ENCODE measurements around the gene CDA. TPM values are rescaled to one million over a fixed set of nuclear protein-coding genes. Genes with fewer than 3 reads are reported as not detected.

CDA gene
- total RNA-seq, 4 donors from 2014 or later, result 1.9 to 13.2 (median 2.8) TPM

- DNase-seq (ENCODE audit: low spot score) (no peak), ATAC-seq (ENCODE audit: low FRiP score) (no peak)
- TF ChIP-seq, protein P1, sequence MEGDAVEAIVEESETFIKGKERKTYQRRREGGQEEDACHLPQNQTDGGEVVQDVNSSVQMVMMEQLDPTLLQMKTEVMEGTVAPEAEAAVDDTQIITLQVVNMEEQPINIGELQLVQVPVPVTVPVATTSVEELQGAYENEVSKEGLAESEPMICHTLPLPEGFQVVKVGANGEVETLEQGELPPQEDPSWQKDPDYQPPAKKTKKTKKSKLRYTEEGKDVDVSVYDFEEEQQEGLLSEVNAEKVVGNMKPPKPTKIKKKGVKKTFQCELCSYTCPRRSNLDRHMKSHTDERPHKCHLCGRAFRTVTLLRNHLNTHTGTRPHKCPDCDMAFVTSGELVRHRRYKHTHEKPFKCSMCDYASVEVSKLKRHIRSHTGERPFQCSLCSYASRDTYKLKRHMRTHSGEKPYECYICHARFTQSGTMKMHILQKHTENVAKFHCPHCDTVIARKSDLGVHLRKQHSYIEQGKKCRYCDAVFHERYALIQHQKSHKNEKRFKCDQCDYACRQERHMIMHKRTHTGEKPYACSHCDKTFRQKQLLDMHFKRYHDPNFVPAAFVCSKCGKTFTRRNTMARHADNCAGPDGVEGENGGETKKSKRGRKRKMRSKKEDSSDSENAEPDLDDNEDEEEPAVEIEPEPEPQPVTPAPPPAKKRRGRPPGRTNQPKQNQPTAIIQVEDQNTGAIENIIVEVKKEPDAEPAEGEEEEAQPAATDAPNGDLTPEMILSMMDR (IDR thresholded peaks at IDR 0.05), result no peak
Measured at GRCh38 chr1:20660363-20660762, 71.5 kb downstream of the CDA start.

DNA sequence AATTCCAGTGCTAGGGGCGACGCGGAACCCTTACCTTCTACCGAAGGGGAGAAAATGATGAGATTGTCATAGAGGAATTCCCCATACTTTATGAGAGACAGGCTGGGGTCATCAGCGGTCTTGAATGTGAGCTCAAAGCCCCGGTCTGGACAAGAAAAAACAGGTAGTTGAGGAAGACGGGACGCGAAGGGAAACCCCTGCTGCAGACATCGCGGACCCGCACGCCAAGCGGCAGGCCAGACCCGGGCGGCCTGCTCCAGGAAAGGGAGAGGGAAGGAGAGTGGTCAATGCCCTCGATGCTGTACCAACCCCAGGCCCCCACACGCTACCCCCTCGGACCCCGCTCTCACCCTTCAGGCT, 71.9 kb downstream of the CDA start:
- DNase-seq (ENCODE audit: low spot score) (no peak), ATAC-seq (ENCODE audit: low FRiP score) (no peak)
- TF ChIP-seq, protein P1 (IDR thresholded peaks at IDR 0.05), result no peak

GRCh38 chr1:20661207-20662109, 72.6 kb downstream of the CDA start, which contains the start of gene DDOST:
Gene DDOST, minus strand, starts transcription at chr1:20661369. Its CDS starts 19 bp downstream, at chr1:20661350.
- ATAC-seq (ENCODE audit: low FRiP score), result peak; percentile 98
- TF ChIP-seq, protein P1 (IDR thresholded peaks at IDR 0.05), result peak in 1 of 3 donors; percentile 5
- DNase-seq (ENCODE audit: low spot score), result peak; percentile 69

DNA sequence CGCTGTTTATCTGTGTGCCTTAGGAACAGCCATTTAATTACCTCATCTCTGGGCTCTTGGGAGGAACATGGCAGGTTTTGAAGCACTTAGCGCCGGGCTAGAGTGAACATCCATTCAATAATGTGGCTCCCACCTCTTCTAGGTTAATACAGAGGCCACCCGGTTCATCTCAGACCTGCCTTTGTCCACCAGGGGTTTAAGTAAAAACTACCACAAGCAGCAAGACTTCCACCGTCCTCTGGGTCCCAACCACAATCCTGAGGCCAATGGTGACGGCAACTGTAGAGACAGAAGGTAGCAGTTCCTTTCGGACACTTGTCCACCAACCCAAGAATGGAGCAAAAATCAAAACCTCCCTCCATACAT, 73.2 kb downstream of the CDA start:
- TF ChIP-seq, protein P1 (IDR thresholded peaks at IDR 0.05), result no peak
- DNase-seq (ENCODE audit: low spot score), result no peak
- ATAC-seq (ENCODE audit: low FRiP score), result no peak

GRCh38 chr1:20663365-20663764, 74.5 kb downstream of the CDA start:
- ATAC-seq (ENCODE audit: low FRiP score) (no peak), DNase-seq (ENCODE audit: low spot score) (no peak)
- TF ChIP-seq, protein P1 (IDR thresholded peaks at IDR 0.05), result no peak

DNA sequence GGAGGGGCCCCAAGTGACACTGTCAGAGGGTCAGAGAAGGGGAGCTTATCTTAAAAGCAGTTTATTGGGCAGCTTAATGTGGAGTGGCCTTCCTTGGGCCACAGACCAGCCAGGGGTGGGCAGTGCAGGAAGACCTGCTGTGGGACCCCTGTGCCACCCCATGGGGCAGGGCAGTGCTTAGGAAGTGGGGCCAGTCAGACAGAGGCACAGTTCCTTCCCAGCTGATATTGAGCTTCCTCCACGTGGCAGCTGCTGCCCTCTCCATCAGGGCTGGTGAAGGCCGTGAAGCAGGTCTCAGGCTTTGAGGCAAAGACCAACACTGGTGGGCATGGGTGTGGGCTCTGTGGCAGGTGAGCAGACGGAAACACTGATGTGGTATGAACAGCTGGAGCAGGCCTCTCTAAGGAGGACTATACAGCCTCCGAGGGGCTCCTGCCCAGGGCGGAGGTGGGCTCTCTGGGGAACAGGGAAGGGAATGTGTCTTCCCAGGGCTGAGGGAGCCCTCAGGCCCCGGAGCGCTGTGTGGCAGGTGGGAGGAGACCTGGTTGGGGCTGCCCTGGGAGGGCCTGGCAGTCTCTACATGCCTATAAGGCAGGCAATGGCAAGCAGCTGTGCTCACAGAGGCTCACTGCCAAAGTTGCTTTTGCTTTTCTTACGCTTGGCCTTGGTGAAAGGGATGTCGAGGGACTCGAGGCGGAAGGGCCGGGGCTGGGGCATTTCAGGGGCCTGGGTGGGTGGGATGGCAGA, 75.2 kb downstream of the CDA start:
- ATAC-seq (ENCODE audit: low FRiP score) (no peak), DNase-seq (ENCODE audit: low spot score) (no peak)
- TF ChIP-seq, protein P1 (IDR thresholded peaks at IDR 0.05), result no peak
